Measurements from ENCODE around the gene TSPEAR. TPM values are rescaled to one million over a fixed set of nuclear protein-coding genes. Genes with fewer than 3 reads are reported as not detected.
"Not testable (repeated sequence)": the region's sequence is repeated elsewhere in the genome, so short reads cannot be mapped to it uniquely, and the experiment has no call there.

TSPEAR gene
- total RNA-seq, 2 donors from 2014 or later = not detected

DNA sequence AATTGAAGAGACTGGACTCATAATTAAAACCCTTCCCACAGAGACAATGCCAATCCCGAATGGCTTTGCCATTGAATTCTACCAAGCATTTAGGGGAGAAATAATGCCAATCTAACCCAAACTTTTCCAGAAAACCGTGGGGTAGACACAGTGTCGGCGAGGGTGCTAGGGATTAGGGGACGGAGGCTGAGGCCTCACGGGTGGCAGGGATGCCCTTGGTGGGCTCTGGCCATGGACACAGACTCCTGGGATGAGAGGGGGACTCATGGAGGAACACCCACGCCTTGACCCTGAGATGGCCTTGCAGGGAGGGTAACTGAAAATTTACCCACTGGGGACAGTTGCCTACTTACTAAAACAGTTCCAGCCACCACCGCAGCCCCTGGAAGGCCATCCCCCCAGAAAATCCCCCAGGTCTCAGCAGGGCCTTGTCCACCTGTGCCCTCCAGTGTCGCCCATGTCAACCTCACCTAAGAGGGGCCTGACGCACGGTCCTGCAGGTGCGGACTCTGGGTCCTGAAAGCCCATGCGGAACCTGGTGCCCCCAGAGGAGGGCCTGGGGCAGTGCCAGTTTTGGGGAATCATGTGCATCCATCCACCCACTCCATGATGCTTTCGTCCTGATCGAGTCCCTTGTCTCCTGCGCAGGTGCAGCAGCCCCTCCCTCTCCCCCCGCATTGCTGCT lies 132.9 kb downstream of the TSPEAR start:
- DNase-seq (ENCODE audit: low spot score) = peak; percentile 32

GRCh38 chr21:44576025-44576420 lies 135.3 kb downstream of the TSPEAR start:
- no peaks in the 10 kb centered on the region for H3K4me1 ChIP-seq
- H3K9me3 ChIP-seq = peaks cover 0 to 19% of the 10 kb centered on the region in 2 donors
- no peaks in the 10 kb centered on the region for H3K36me3 ChIP-seq
- TF ChIP-seq, protein P1, sequence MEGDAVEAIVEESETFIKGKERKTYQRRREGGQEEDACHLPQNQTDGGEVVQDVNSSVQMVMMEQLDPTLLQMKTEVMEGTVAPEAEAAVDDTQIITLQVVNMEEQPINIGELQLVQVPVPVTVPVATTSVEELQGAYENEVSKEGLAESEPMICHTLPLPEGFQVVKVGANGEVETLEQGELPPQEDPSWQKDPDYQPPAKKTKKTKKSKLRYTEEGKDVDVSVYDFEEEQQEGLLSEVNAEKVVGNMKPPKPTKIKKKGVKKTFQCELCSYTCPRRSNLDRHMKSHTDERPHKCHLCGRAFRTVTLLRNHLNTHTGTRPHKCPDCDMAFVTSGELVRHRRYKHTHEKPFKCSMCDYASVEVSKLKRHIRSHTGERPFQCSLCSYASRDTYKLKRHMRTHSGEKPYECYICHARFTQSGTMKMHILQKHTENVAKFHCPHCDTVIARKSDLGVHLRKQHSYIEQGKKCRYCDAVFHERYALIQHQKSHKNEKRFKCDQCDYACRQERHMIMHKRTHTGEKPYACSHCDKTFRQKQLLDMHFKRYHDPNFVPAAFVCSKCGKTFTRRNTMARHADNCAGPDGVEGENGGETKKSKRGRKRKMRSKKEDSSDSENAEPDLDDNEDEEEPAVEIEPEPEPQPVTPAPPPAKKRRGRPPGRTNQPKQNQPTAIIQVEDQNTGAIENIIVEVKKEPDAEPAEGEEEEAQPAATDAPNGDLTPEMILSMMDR (IDR thresholded peaks at IDR 0.05) = no peak
- no peak overlapping the region for H3K4me3 ChIP-seq
- peak; percentile 9 for DNase-seq (ENCODE audit: low spot score)
- no peaks in the 10 kb centered on the region for H3K27me3 ChIP-seq
- no peak overlapping the region for H3K27ac ChIP-seq

More for the DNA sequence above, 132.9 kb downstream of the TSPEAR start:
- Histone ChIP-seq H3K9me3 (peaks cover 0 to 23% of the 10 kb centered on the region in 2 donors), H3K36me3 (no peaks in the 10 kb centered on the region), H3K4me1 (no peaks in the 10 kb centered on the region), H3K27ac (no peak overlapping the region), H3K4me3 (no peak overlapping the region), H3K27me3 (no peaks in the 10 kb centered on the region)
- TF ChIP-seq, protein P1 (IDR thresholded peaks at IDR 0.05) = no peak

GRCh38 chr21:44575307-44576024 lies 135.9 kb downstream of the TSPEAR start:
- Histone ChIP-seq H3K9me3 (peaks cover 0 to 16% of the 10 kb centered on the region in 2 donors), H3K36me3 (no peaks in the 10 kb centered on the region), H3K27ac (no peak overlapping the region), H3K4me1 (no peaks in the 10 kb centered on the region), H3K4me3 (no peak overlapping the region), H3K27me3 (no peaks in the 10 kb centered on the region)
- TF ChIP-seq, protein P1 (IDR thresholded peaks at IDR 0.05) = no peak
- peak; percentile 9 for DNase-seq (ENCODE audit: low spot score)

GRCh38 chr21:44574457-44575306 lies 136.7 kb downstream of the TSPEAR start:
- Histone ChIP-seq H3K4me3 (no peak overlapping the region), H3K9me3 (peaks cover 0 to 16% of the 10 kb centered on the region in 2 donors), H3K36me3 (no peaks in the 10 kb centered on the region), H3K4me1 (no peaks in the 10 kb centered on the region), H3K27ac (no peak overlapping the region), H3K27me3 (no peaks in the 10 kb centered on the region)
- DNase-seq (ENCODE audit: low spot score) = peak; percentile 28
- TF ChIP-seq, protein P1 (IDR thresholded peaks at IDR 0.05) = no peak

DNA sequence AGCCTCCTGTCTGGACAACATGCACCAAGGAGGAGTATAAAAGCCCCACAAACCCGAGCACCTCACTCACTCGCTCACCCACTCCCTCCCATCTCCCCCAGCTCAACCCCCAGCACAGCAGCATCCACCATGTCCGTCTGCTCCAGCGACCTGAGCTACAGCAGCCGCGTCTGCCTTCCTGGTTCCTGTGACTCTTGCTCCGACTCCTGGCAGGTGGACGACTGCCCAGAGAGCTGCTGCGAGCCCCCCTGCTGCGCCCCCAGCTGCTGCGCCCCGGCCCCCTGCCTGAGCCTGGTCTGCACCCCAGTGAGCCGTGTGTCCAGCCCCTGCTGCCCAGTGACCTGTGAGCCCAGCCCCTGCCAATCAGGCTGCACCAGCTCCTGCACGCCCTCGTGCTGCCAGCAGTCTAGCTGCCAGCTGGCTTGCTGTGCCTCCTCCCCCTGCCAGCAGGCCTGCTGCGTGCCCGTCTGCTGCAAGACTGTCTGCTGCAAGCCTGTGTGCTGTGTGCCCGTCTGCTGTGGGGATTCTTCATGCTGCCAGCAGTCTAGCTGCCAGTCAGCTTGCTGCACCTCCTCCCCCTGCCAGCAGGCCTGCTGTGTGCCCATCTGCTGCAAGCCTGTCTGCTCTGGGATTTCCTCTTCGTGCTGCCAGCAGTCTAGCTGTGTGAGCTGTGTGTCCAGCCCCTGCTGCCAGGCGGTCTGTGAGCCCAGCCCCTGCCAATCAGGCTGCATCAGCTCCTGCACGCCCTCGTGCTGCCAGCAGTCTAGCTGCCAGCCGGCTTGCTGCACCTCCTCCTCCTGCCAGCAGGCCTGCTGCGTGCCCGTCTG lies 137.5 kb downstream of the TSPEAR start, which contains the start of gene KRTAP10-4:
KRTAP10-4 (plus strand) TSS at position 100 of the 827 bp plus-strand sequence; CDS start at position 130, 30 bp downstream.
- not testable (repeated sequence) for H3K27ac ChIP-seq, H3K36me3 ChIP-seq, H3K27me3 ChIP-seq, H3K4me3 ChIP-seq, H3K4me1 ChIP-seq
- DNase-seq (ENCODE audit: low spot score) = peak; percentile 21
- H3K9me3 ChIP-seq = peaks cover 0 to 16% of the 10 kb centered on the region in 2 donors

Data from right atrium auricular region (tissue), 2 donors.